Activated CD8-positive, alpha-beta memory T cell treated with anti-CD3 and anti-CD28 coated beads for 36 hours (primary cell): ENCODE measurements around the gene HOXB4. TPM values are rescaled to one million over a fixed set of nuclear protein-coding genes. Genes with fewer than 3 reads are reported as not detected.

Experiments
- CTCF ChIA-PET: fragments of 350-600 bp; sonication (Branson Sonifier 250); formaldehyde crosslinking; loops from one replicate; lab custom pipeline; 2021; ENCODE audit warnings: antibody characterized with exemption; lab: Charles Lee
- POLR2A ChIA-PET: fragments of 350-600 bp; sonication (Branson Sonifier 250); formaldehyde crosslinking; loops from one replicate; lab custom pipeline; 2021; ENCODE audit warnings: antibody characterized with exemption; lab: Charles Lee
- total RNA-seq, 2 experiments: library from RNA; stranded (reverse); gene quantifications; one replicate each; pipeline ENCODE4 v1.2.3, GENCODE V29; 2021

The HOXB4 gene
- total RNA-seq = 1 to 10 TPM; 3.3 to 3.8 TPM

DNA sequence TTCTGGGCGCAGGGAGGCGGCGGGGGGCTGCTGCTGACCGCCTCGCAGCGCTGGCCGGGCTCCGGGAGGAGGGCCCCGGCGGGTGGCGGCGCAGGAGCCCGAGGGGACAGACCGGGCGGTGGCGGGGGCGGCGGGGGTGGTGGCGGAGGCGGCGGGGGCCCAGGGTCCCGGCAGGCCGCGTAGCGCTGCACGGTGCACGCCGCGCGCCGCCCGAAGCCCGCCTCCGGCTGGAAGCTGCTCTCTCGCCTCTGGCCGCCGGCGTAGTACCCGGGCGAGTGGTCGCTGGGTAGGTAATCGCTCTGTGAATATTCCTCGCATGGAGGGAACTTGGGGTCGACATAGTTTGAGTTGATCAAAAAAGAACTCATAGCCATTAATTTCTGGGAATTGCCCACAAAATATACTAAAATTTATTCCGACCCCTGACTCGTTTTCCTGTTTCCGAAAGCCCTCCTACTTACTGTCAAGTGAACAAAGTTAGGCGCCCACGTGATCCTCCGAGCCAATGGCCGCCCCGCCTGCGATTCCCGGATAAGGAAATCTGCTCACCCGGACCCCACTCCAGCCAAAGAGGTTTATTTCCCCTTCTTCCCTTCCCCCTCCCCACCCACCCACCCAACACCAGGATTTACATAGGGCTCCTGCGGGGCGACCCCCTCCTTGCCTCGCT, at the start of gene HOXB4:
HOXB4 (minus strand) TSS at position 405 of the 670 bp plus-strand sequence; CDS start at position 374, 31 bp downstream.
- POLR2A ChIA-PET = interaction anchor here (1.0 kb wide), 1 partner anchor 37 kb away, joined by 3 read pairs; no protein-coding TSS in a partner anchor
- CTCF ChIA-PET = interaction anchor here (1.0 to 1.4 kb wide), 2 partner anchors 48 to 86 kb away, joined by 3 read pairs; partner anchors contain the start of gene HOXB9

DNA sequence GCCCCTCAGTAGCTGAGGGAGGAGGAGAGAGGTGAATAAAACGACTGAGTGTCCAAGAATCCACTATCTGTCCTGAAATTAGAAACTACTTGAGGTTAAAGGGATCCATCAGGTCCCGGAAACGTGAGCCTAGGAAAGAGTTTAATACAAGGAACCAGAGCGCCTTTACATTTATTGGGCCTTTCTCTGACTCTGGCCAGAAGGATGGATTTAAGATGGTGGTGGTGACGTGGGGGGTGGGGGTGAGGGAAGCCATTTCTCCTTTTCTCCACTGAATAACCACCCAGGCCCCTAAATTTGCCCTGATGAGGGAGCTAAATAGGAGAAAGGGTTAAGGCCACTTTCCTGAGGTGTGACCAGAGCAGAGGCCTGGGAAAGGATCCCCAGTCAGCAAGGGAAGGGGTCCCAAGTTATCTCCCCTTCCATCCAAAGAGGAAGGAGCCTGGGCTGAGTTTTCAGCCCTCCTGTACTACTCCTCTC, 49.0 kb upstream of the HOXB4 start:
- POLR2A ChIA-PET = no interaction called here

DNA sequence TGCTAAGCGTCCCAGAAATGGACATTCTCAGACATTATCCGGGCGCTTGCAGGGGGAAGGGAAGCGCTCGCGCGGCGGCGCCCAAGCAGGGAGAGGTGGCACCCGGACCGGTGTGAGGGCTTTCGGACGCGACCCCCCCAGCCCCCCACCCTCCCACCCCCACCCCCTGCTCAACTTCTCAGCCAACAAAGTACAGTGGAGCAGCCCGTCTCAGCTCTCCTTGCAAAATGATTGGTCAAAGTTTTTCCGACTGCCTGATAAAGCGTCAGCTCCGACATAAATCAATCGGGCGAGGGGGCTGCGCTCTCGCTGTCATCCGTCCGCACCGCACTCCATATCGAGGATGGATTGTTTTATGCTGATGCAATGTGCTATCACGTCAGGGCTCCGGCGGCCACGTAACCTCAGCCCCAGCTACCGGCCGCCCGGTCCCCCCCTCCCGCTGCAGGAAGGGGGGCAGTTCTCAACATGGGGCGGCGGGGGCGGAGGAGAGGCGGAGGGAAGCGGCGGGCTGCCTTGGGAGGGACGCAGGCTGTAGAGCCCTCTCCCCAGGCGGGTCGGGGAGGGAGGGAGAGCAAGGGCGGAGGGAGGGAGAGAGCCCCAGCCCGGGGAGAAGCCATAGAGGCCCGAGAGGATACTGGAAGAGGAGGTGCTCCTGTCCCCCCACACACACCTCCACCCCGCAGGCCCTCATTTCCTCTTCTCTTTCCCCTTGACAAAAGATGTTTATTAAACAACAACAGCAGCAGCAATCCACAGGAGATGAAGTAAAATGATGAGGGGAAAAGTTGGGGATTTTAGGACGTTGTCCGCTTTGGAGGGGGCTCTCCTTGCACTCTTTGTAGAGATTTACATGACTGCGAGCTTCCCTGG, 48.3 kb upstream of the HOXB4 start, which contains the start of gene HOXB9:
HOXB9 (minus strand) TSS at position 114 of the 873 bp plus-strand sequence; CDS start at position 25, 89 bp downstream.
- ChIA-PET POLR2A (interaction anchor here (0.5 to 2.2 kb wide), 3 partner anchors 13 to 188 kb away, joined by 4 to 7 read pairs (median 4); no protein-coding TSS in a partner anchor), CTCF (interaction anchor here (0.9 to 4.1 kb wide), 10 partner anchors 10 to 49 kb away, joined by 3 to 25 read pairs (median 3); partner anchors contain the start of genes HOXB5 and HOXB8)

More for the DNA sequence above, 49.0 kb upstream of the HOXB4 start:
- CTCF ChIA-PET = interaction anchor here (1.1 to 4.1 kb wide), 6 partner anchors 9 to 50 kb away, joined by 3 to 25 read pairs (median 3); partner anchors contain the start of gene HOXB8

- POLR2A ChIA-PET = interaction anchor here (0.5 to 2.2 kb wide), 4 partner anchors 12 to 189 kb away, joined by 3 to 7 read pairs (median 4); no protein-coding TSS in a partner anchor
- CTCF ChIA-PET = interaction anchor here (0.8 to 4.1 kb wide), 9 partner anchors 10 to 48 kb away, joined by 3 to 25 read pairs (median 3); partner anchors contain the start of genes HOXB5 and HOXB8
Measured at GRCh38 chr17:48625495-48626244, 47.5 kb upstream of the HOXB4 start.

DNA sequence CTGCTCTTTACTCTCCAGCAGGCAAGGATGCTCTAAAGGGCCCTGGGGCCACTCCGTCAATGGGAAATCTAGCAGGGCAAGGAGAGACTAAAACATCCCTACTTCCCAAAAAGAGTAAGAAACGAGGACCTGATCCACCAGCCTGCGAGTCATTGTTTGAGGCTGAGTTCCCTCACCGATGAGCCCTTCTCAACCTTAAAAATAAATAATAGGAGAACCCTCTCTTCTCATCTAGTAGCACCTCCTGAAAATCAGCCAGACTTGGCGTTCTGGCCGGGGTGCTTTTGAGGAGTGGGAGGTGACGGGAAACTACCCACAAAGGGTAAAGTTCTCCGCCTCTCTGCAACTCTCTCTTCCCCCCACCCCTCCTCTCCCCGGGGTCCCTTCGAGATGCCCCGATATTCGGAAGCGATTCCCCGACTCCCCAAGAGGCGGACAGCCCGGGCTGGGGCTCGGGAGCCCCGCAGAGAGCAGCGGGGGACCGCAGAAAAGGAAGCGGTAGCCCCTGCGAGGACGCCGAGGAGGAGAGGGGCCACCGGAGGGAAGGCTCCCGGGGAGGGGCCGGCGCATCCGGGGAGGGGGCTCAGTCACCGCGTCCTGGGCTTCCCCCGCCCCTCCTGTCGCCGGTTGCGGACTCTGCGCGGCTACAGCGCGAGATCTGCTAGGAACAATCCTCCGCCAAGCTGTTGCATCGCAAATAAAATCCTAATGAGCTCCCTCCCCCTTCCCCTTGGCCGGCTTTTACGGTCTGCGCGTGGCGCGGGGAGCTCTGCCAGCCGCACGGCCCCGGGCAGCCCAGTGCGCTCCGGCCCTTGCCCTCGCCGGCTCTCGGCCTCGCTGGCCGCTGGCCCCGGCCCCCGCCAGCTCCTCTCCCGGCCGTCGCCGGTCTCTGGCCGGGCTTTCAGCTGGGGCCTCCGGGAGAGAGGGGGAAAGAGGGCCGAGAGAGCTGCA, 46.7 kb upstream of the HOXB4 start:
- POLR2A ChIA-PET = interaction anchor here (1.0 to 2.2 kb wide), 3 partner anchors 11 to 32 kb away, joined by 3 to 7 read pairs (median 4); no protein-coding TSS in a partner anchor

GRCh38 chr17:48624118-48624517, 46.0 kb upstream of the HOXB4 start:
- ChIA-PET CTCF (interaction anchor here (1.2 to 2.1 kb wide), 2 partner anchors 11 to 12 kb away, joined by 3 to 9 read pairs; no protein-coding TSS in a partner anchor), POLR2A (no interaction called here)

More for the DNA sequence above, 46.7 kb upstream of the HOXB4 start:
- CTCF ChIA-PET = interaction anchor here (0.8 to 4.1 kb wide), 6 partner anchors 10 to 32 kb away, joined by 3 to 25 read pairs (median 4); partner anchors contain the start of genes HOXB5 and HOXB8

GRCh38 chr17:48623583-48623982, 45.4 kb upstream of the HOXB4 start:
- ChIA-PET POLR2A (no interaction called here), CTCF (interaction anchor here (1.2 to 2.1 kb wide), 2 partner anchors 11 to 13 kb away, joined by 3 to 9 read pairs; no protein-coding TSS in a partner anchor)

- POLR2A ChIA-PET = no interaction called here
- CTCF ChIA-PET = interaction anchor here (2.1 kb wide), 1 partner anchor 14 kb away, joined by 9 read pairs; no protein-coding TSS in a partner anchor
Measured at GRCh38 chr17:48622857-48623256, 44.7 kb upstream of the HOXB4 start.

GRCh38 chr17:48621410-48622392, 43.6 kb upstream of the HOXB4 start:
- CTCF ChIA-PET = interaction anchor here (0.6 to 2.0 kb wide), 3 partner anchors 11 to 1559 kb away, joined by 3 to 8 read pairs (median 4); no protein-coding TSS in a partner anchor
- POLR2A ChIA-PET = no interaction called here

- ChIA-PET CTCF (interaction anchor here (0.6 to 2.0 kb wide), 4 partner anchors 12 to 1560 kb away, joined by 3 to 8 read pairs (median 4); partner anchors contain the start of gene HOXB5), POLR2A (no interaction called here)
Measured at GRCh38 chr17:48620461-48621139, 42.5 kb upstream of the HOXB4 start.

DNA sequence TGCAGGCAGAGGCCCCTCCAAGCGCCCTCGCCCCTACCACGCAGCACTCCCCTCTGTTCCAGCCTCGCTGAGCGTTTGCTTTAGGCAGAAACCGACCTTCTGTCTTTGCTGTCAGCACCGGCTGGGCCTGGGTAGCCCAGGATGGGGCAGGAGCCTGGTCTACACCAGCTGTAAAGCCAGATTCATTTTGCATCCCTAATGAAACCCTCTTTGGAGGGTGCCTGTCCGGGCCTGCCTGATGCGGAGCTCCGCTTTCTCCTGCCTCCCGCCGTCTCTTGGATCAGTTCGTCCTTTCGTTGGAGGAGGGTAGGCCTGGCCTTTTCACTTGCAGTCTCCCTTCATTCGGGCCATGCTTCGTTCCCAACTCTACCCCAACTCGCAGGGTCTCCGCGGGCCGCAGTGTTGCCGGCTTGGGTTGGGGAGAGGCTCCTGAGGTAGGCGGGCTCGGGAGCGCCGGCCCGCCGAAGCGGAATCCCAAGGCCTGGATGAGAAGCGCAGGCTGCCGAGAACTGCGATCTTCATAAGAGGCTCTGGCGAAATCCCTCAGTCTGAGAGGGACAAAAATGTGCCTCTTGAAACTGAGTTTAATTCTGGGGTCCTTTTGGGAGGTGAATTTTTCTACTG, 41.8 kb upstream of the HOXB4 start:
- ChIA-PET POLR2A (no interaction called here), CTCF (interaction anchor here (1.1 to 1.4 kb wide), 2 partner anchors 12 to 27 kb away, joined by 3 to 4 read pairs; partner anchors contain the start of gene HOXB5)

DNA sequence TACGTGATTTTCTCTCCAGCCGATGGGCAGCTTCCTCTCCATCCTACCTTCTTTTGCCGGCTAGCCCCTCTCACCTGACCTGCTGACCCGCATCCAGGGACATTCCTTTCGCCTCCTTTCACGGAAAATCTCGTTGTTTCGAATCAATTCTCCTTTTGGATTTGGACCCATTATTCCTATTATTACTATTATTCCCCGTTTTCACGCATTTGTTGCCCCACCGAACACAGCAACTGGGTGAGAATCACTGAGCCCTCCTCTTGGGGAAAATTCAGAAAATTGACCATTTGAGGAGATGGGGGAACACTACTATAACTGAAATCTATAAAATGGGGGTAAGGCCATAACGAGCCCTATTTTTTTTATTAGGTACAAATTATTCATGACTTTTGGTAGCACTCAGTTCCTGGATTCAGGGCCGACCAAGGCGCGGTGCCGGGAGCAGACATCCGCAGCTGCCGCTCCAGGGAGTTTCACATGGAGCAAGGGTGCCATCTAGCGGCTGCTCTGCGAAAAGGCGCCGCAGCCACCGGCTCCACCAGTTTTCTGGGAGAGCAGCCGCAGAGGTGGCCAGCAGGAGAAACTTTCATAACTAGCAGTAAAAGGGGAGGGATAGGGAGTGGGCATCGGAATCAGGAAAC, 40.2 kb upstream of the HOXB4 start:
- ChIA-PET POLR2A (interaction anchor here (0.6 kb wide), 1 partner anchor 122 kb away, joined by 4 read pairs; no protein-coding TSS in a partner anchor), CTCF (interaction anchor here (0.6 to 2.3 kb wide), 22 partner anchors 9 to 554 kb away, joined by 3 to 14 read pairs (median 4); partner anchors contain the start of genes HOXB5 and HOXB7)

DNA sequence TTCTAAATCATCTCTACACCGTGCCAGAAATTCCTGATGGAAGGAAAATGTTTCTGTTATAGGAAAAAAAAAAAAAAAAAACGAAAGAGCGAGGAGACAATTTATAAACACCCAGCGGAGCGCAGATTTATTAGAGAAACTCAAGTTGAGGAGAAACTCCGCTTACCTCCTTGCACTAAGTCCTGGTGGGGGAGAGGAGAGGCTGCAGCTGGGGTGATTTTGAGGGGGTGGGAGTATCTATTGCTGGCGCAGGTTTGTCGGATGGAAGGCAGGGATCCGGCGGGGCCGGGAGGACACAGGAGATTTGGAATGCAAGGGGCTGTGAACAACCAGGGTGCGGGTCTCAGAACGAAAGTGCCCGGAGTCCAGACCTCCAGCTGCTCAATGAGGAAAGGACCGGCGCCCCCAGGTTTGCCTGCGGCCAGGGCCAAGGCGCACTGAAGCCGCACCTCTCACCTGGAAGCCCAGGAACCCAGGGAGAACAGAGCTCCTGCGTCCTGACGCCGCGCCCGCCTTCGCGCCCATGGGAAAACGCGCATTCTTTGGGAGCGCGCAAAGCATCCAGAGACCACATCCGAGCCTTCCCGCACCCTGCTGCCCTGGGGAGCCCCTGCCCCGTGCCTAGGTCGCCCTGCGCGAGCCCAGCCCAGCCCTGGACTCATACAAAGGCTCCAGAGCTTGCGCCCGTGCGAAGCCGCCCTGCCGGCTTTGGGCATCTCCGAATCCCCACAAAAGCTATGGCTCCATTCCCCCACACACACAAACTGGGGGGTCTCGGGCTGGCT, 39.5 kb upstream of the HOXB4 start:
- ChIA-PET POLR2A (interaction anchor here (0.6 kb wide), 1 partner anchor 123 kb away, joined by 4 read pairs; no protein-coding TSS in a partner anchor), CTCF (interaction anchor here (0.7 to 2.3 kb wide), 18 partner anchors 8 to 538 kb away, joined by 3 to 14 read pairs (median 5); partner anchors contain the start of genes HOXB5 and HOXB7)
